ENCODE results near the gene RFX3. TPM values are rescaled to one million over a fixed set of nuclear protein-coding genes. Genes with fewer than 3 reads are reported as not detected.

Gene RFX3
- total RNA-seq, 1 experiment from 2014 or later, result 7.4 TPM

GRCh38 chr9:3250741-3251140 is 275.1 kb downstream of the RFX3 start:
- H3K4me3 ChIP-seq (ENCODE audit: low read depth, low read length, poor library complexity, severe bottlenecking), result no peak overlapping the region
- intact Hi-C loops (cut with micrococcal nuclease; ENCODE audit: unreplicated experiment), result no loop called here
- no peak for TF ChIP-seq EZH2 (IDR thresholded peaks at IDR 0.05; ENCODE audit: borderline replicate concordance, low read depth, low read length, poor library complexity, severe bottlenecking)
- no peak for TF ChIP-seq CTCF (conservative IDR thresholded peaks at IDR 0.05; ENCODE audit: low read depth, low read length)
- H3K4me1 ChIP-seq (ENCODE audit: insufficient read depth, low read length, poor library complexity, severe bottlenecking), result no peaks in the 10 kb centered on the region
- no peak overlapping the region for H3K27ac ChIP-seq (ENCODE audit: low read depth, low read length, poor library complexity, severe bottlenecking)
- no peaks in the 10 kb centered on the region for H3K36me3 ChIP-seq (ENCODE audit: insufficient read depth, low read length, poor library complexity, severe bottlenecking)
- H3K9me3 ChIP-seq (ENCODE audit: low read depth, low read length, poor library complexity, severe bottlenecking), result no peaks in the 10 kb centered on the region
- DNase-seq (ENCODE audit: low spot score), result no peak
- no TSS peak for BruUV-seq (replicated peaks)
- CTCF ChIA-PET, result interaction anchor here (0.6 kb wide), 1 partner anchor 10 kb away, joined by 5 read pairs; no protein-coding TSS in a partner anchor
- POLR2A ChIA-PET (ENCODE audit: low non-redundant PET), result no interaction called here
- no peaks in the 10 kb centered on the region for H3K27me3 ChIP-seq (replicated peaks; ENCODE audit: insufficient read depth, low read depth, low read length, poor library complexity)

- DNase-seq (ENCODE audit: low spot score), result no peak
- no peak overlapping the region for H3K27ac ChIP-seq (ENCODE audit: low read depth, low read length, poor library complexity, severe bottlenecking)
- no peak overlapping the region for H3K4me3 ChIP-seq (ENCODE audit: low read depth, low read length, poor library complexity, severe bottlenecking)
- intact Hi-C loops (cut with micrococcal nuclease; ENCODE audit: unreplicated experiment), result no loop called here
- TF ChIP-seq CTCF (conservative IDR thresholded peaks at IDR 0.05; ENCODE audit: low read depth, low read length), result no peak
- no peak for TF ChIP-seq EZH2 (IDR thresholded peaks at IDR 0.05; ENCODE audit: borderline replicate concordance, low read depth, low read length, poor library complexity, severe bottlenecking)
- H3K27me3 ChIP-seq (replicated peaks; ENCODE audit: insufficient read depth, low read depth, low read length, poor library complexity), result no peaks in the 10 kb centered on the region
- H3K9me3 ChIP-seq (ENCODE audit: low read depth, low read length, poor library complexity, severe bottlenecking), result no peaks in the 10 kb centered on the region
- ChIA-PET CTCF (no interaction called here), POLR2A (ENCODE audit: low non-redundant PET) (no interaction called here)
- H3K4me1 ChIP-seq (ENCODE audit: insufficient read depth, low read length, poor library complexity, severe bottlenecking), result no peaks in the 10 kb centered on the region
- no peaks in the 10 kb centered on the region for H3K36me3 ChIP-seq (ENCODE audit: insufficient read depth, low read length, poor library complexity, severe bottlenecking)
- no TSS peak for BruUV-seq (replicated peaks)
These were observed 278.6 kb downstream of the RFX3 start for GRCh38 chr9:3247211-3247610.

DNA sequence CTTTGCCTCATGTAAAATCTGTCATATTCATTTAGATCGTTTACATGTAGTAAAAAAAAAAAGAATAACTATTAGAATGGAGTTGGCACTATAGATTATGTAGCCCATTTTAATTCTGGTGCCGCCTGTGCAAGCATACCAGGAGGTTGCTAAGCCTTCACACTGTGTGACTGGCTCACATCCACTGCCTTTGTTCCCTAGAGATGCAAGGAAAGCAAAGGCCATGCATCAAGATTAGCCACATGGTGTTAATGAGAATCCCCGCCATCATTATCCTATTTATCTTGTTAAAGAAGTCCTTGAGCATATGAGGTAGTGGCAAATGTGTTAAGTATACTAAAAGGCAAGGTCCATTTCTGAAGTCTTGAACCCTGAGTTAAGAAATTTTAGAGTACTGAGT is 279.6 kb downstream of the RFX3 start:
- ChIA-PET POLR2A (ENCODE audit: low non-redundant PET) (no interaction called here), CTCF (no interaction called here)
- TF ChIP-seq EZH2 (IDR thresholded peaks at IDR 0.05; ENCODE audit: borderline replicate concordance, low read depth, low read length, poor library complexity, severe bottlenecking), result no peak
- TF ChIP-seq CTCF (conservative IDR thresholded peaks at IDR 0.05; ENCODE audit: low read depth, low read length), result no peak
- no peak overlapping the region for H3K4me3 ChIP-seq (ENCODE audit: low read depth, low read length, poor library complexity, severe bottlenecking)
- H3K4me1 ChIP-seq (ENCODE audit: insufficient read depth, low read length, poor library complexity, severe bottlenecking), result peaks cover 3% of the 10 kb centered on the region
- DNase-seq (ENCODE audit: low spot score), result peak; percentile 5
- no peaks in the 10 kb centered on the region for H3K27me3 ChIP-seq (replicated peaks; ENCODE audit: insufficient read depth, low read depth, low read length, poor library complexity)
- BruUV-seq (replicated peaks), result no TSS peak
- no peaks in the 10 kb centered on the region for H3K36me3 ChIP-seq (ENCODE audit: insufficient read depth, low read length, poor library complexity, severe bottlenecking)
- H3K9me3 ChIP-seq (ENCODE audit: low read depth, low read length, poor library complexity, severe bottlenecking), result no peaks in the 10 kb centered on the region
- intact Hi-C loops (cut with micrococcal nuclease; ENCODE audit: unreplicated experiment), result no loop called here
- H3K27ac ChIP-seq (ENCODE audit: low read depth, low read length, poor library complexity, severe bottlenecking), result no peak overlapping the region
